Astrocyte (in vitro differentiated cells and primary cell): Measurements from ENCODE around the gene PTPRT.

Experiments used
- CTCF ChIP-seq: IDR thresholded peaks from 2 replicates; pipeline ENCODE4 v1.5.1; 2011; ENCODE audit warnings: low read depth, mild to moderate bottlenecking, inconsistent platforms, low read length, moderate library complexity; ENCODE audit not compliant: insufficient read depth
- EZH2 ChIP-seq: IDR thresholded peaks from 2 replicates; pipeline ENCODE4 v1.6.1; 2012; ENCODE audit warnings: mild to moderate bottlenecking, low read length, inconsistent platforms; ENCODE audit not compliant: insufficient read depth

- TF ChIP-seq EZH2 (no peak), CTCF (no peak)
These were observed 769.7 kb downstream of the PTPRT start for GRCh38 chr20:42419814-42420532.
